ENCODE results near the gene GATA2. TPM values are rescaled to one million over a fixed set of nuclear protein-coding genes. Genes with fewer than 3 reads are reported as not detected.

Gene GATA2
- total and polyA plus RNA-seq, 2 experiments from 2014 or later, result 0.52 to 0.83 TPM

DNA sequence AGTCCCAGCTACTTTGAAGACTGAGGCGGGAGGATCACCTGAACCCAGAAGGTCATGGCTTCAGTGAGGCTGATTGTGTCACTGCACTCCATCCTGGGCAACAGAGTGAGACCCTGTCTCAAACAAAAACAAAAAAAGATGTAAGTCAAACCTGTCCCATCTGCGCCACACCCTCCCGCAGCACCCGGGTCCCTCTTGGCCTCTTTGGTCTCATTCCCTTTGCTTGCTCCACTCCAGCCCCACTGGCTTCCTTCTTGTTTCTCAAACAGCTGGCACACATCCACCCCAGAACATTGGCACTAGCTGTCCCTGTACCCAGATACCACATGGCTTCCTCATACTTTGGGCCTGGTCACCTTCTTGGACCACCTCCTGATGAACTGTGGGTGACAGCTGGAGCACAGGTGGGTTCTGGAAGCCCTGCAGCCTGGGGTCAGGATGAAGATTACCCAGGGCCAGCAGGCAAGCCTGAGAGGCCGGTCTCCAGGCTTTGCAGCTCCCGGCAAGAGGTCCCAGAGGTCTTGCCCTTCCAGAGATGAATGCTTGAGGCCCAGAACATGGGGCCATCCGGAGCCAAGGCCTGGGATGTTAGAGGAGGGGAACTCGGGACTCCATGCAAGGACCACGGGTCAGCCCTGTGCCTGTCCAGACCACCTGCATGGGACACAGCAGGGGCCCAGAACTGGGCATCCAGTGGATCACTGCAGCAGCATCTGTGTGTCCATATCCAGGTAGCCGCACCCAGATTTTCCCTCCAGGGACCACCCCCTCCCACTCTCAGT lies 10.9 kb upstream of the GATA2 start:
- DNase-seq (ENCODE audit: low spot score), result no peak
- ATAC-seq, result no peak
- Histone ChIP-seq H4K20me1 (replicated peaks; ENCODE audit: insufficient read depth) (no peaks in the 10 kb centered on the region), H3K4me2 (no peak overlapping the region), H3K4me3 (no peak overlapping the region), H3K4me1 (ENCODE audit: insufficient read depth) (no peaks in the 10 kb centered on the region), H3K79me2 (replicated peaks; ENCODE audit: insufficient read depth) (no peaks in the 10 kb centered on the region), H3K9me2 (ENCODE audit: insufficient read depth) (no peaks in the 10 kb centered on the region), H2AFZ (no peak overlapping the region), H3F3A (replicated peaks; ENCODE audit: low read depth) (no peaks in the 10 kb centered on the region), H3K27ac (ENCODE audit: low read depth) (no peak overlapping the region), H3K27me3 (ENCODE audit: insufficient read depth) (peaks cover 11% of the 10 kb centered on the region; the same call in 1 of the 2 replicates), H3K36me3 (ENCODE audit: insufficient read depth) (no peaks in the 10 kb centered on the region)
- Mint-ChIP-seq H3K27ac (no peak overlapping the region), H3K27me3 (ENCODE audit: insufficient read depth, low read depth, poor library complexity) (peaks cover 10% of the 10 kb centered on the region), H3K9me3 (no peaks in the 10 kb centered on the region), H3K4me3 (no peak overlapping the region), H3K4me1 (peaks cover 4% of the 10 kb centered on the region; the same call in 1 of the 3 replicates), H3K36me3 (ENCODE audit: low read depth) (no peaks in the 10 kb centered on the region)
- TF ChIP-seq POLR2AphosphoS5 (IDR thresholded peaks at IDR 0.05; ENCODE audit: low read depth), result no peak
- no peak for TF ChIP-seq EZH2 (IDR thresholded peaks at IDR 0.05; ENCODE audit: low read depth, unreplicated experiment)
- TF ChIP-seq JUNB (IDR thresholded peaks at IDR 0.05; ENCODE audit: unreplicated experiment), result no peak
- TF ChIP-seq, protein P1, sequence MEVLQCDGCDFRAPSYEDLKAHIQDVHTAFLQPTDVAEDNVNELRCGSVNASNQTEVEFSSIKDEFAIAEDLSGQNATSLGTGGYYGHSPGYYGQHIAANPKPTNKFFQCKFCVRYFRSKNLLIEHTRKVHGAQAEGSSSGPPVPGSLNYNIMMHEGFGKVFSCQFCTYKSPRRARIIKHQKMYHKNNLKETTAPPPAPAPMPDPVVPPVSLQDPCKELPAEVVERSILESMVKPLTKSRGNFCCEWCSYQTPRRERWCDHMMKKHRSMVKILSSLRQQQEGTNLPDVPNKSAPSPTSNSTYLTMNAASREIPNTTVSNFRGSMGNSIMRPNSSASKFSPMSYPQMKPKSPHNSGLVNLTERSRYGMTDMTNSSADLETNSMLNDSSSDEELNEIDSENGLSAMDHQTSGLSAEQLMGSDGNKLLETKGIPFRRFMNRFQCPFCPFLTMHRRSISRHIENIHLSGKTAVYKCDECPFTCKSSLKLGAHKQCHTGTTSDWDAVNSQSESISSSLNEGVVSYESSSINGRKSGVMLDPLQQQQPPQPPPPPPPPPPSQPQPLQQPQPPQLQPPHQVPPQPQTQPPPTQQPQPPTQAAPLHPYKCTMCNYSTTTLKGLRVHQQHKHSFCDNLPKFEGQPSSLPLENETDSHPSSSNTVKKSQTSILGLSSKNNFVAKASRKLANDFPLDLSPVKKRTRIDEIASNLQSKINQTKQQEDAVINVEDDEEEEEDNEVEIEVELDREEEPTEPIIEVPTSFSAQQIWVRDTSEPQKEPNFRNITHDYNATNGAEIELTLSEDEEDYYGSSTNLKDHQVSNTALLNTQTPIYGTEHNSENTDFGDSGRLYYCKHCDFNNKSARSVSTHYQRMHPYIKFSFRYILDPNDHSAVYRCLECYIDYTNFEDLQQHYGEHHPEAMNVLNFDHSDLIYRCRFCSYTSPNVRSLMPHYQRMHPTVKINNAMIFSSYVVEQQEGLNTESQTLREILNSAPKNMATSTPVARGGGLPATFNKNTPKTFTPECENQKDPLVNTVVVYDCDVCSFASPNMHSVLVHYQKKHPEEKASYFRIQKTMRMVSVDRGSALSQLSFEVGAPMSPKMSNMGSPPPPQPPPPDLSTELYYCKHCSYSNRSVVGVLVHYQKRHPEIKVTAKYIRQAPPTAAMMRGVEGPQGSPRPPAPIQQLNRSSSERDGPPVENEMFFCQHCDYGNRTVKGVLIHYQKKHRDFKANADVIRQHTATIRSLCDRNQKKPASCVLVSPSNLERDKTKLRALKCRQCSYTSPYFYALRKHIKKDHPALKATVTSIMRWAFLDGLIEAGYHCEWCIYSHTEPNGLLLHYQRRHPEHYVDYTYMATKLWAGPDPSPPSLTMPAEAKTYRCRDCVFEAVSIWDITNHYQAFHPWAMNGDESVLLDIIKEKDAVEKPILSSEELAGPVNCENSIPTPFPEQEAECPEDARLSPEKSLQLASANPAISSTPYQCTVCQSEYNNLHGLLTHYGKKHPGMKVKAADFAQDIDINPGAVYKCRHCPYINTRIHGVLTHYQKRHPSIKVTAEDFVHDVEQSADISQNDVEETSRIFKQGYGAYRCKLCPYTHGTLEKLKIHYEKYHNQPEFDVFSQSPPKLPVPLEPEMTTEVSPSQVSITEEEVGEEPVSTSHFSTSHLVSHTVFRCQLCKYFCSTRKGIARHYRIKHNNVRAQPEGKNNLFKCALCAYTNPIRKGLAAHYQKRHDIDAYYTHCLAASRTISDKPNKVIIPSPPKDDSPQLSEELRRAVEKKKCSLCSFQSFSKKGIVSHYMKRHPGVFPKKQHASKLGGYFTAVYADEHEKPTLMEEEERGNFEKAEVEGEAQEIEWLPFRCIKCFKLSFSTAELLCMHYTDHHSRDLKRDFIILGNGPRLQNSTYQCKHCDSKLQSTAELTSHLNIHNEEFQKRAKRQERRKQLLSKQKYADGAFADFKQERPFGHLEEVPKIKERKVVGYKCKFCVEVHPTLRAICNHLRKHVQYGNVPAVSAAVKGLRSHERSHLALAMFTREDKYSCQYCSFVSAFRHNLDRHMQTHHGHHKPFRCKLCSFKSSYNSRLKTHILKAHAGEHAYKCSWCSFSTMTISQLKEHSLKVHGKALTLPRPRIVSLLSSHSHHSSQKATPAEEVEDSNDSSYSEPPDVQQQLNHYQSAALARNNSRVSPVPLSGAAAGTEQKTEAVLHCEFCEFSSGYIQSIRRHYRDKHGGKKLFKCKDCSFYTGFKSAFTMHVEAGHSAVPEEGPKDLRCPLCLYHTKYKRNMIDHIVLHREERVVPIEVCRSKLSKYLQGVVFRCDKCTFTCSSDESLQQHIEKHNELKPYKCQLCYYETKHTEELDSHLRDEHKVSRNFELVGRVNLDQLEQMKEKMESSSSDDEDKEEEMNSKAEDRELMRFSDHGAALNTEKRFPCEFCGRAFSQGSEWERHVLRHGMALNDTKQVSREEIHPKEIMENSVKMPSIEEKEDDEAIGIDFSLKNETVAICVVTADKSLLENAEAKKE (CRISPR knock-in tag; IDR thresholded peaks at IDR 0.05), result no peak
- TF ChIP-seq ZNF114 (CRISPR knock-in tag; IDR thresholded peaks at IDR 0.05), result no peak
- TF ChIP-seq, protein P2, sequence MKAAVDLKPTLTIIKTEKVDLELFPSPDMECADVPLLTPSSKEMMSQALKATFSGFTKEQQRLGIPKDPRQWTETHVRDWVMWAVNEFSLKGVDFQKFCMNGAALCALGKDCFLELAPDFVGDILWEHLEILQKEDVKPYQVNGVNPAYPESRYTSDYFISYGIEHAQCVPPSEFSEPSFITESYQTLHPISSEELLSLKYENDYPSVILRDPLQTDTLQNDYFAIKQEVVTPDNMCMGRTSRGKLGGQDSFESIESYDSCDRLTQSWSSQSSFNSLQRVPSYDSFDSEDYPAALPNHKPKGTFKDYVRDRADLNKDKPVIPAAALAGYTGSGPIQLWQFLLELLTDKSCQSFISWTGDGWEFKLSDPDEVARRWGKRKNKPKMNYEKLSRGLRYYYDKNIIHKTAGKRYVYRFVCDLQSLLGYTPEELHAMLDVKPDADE (IDR thresholded peaks at IDR 0.05), result no peak
- no peak for TF ChIP-seq EZH2phosphoT487 (IDR thresholded peaks at IDR 0.05; ENCODE audit: unreplicated experiment)
- TF ChIP-seq CREB1 (CRISPR knock-in tag; IDR thresholded peaks at IDR 0.05; ENCODE audit: low read depth), result no peak
- no peak for TF ChIP-seq ZNF331 (CRISPR knock-in tag; IDR thresholded peaks at IDR 0.05; ENCODE audit: low read depth)
- TF ChIP-seq, protein P3, sequence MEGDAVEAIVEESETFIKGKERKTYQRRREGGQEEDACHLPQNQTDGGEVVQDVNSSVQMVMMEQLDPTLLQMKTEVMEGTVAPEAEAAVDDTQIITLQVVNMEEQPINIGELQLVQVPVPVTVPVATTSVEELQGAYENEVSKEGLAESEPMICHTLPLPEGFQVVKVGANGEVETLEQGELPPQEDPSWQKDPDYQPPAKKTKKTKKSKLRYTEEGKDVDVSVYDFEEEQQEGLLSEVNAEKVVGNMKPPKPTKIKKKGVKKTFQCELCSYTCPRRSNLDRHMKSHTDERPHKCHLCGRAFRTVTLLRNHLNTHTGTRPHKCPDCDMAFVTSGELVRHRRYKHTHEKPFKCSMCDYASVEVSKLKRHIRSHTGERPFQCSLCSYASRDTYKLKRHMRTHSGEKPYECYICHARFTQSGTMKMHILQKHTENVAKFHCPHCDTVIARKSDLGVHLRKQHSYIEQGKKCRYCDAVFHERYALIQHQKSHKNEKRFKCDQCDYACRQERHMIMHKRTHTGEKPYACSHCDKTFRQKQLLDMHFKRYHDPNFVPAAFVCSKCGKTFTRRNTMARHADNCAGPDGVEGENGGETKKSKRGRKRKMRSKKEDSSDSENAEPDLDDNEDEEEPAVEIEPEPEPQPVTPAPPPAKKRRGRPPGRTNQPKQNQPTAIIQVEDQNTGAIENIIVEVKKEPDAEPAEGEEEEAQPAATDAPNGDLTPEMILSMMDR (conservative IDR thresholded peaks at IDR 0.05; ENCODE audit: low read depth in 2 of 2), result no peak
- TF ChIP-seq STAT1 (IDR thresholded peaks at IDR 0.05; ENCODE audit: unreplicated experiment), result no peak

All from GM23338 (cell line).